Pancreas (tissue), 10 donors: Measurements from ENCODE around the gene RXRA. TPM values are rescaled to one million over a fixed set of nuclear protein-coding genes. Genes with fewer than 3 reads are reported as not detected.

ENCODE experiments used
- ATAC-seq, 4 donors: fragments of 200-7000 bp; cut with Tn5 transposase; one replicate each; pipeline versions ENCODE4 v1.8.0 to v1.9.1; 2020; ENCODE audit warnings: mild to moderate bottlenecking in 4 of 4, moderate library complexity in 4 of 4
- DNase-seq, 6 donors: peaks; one replicate each; pipeline ENCODE4 v3.0.0-alpha.2; 2020
- FAIRE-seq: peaks from 2 replicates; lab custom pipeline; 2012; peaks lifted over from hg19 to GRCh38; lab: Jason Lieb, UNC
- H3K27ac ChIP-seq, 4 donors: fragments of 200-600 bp; sonication (generic); 1 replicate in 3 of 4; 2 replicates in 1 of 4; pipeline versions ENCODE4 v1.5.0 to v1.8.0; 2020
- H3K27me3 ChIP-seq, 4 donors: fragments of 200-600 bp; one replicate each; pipeline ENCODE4 v1.8.0; 2021
- H3K36me3 ChIP-seq, 3 donors: fragments of 200-600 bp; sonication (generic) in 1 of 3; one replicate each; pipeline versions ENCODE4 v1.5.0 to v1.8.0; 2020 to 2021
- H3K4me1 ChIP-seq, 3 donors: fragments of 200-600 bp; one replicate each; pipeline ENCODE4 v1.8.0; 2021
- H3K4me3 ChIP-seq, 4 donors: fragments of 200-600 bp; sonication (generic) in 2 of 4; one replicate each; pipeline versions ENCODE4 v1.5.0 to v1.8.0; 2020 to 2021
- H3K9me3 ChIP-seq, 4 donors: fragments of 200-600 bp; one replicate each; pipeline ENCODE4 v1.8.0; 2021
- WGBS, 2 donors: extraction: QIAGEN DNeasy Blood & Tissue Kit; methylation state at CpG; one replicate each; pipeline ENCODE4 v1.1.7; 2013; 5-methylcytosine and 5-hydroxymethylcytosine counted together
- intact Hi-C, 3 donors: fragments of 100-400 bp; cut with DNase I; formaldehyde crosslinking; loops; one replicate each; pipeline versions ENCODE4 v1.11.1 to v1.14.2; 2022
- polyA plus RNA-seq, 2 donors: library from polyadenylated mRNA; stranded (reverse); fragments of 200-250 nt; gene quantifications; one replicate each; pipeline ENCODE4 v1.2.3, GENCODE V29; 2013
- total RNA-seq, 6 donors: library from RNA; stranded (reverse); fragmentation: NEBNext Ultra II Directional in 4 of 6; extraction: Animal tissue kit (Norgen Biotek cat#: 25700) in 4 of 6; gene quantifications; one replicate each; pipeline versions ENCODE4 v1.2.1 to v1.2.4, GENCODE V29; 2021 to 2023
- TF ChIP-seq, protein P1 (sequence below), 4 donors: fragments of 200-600 bp; sonication (generic) in 3 of 4; IDR thresholded peaks; one replicate each; pipeline versions ENCODE4 v1.5.0 to v1.8.0; 2021; ENCODE audit warnings: antibody characterized with exemption in 4 of 4
- donor health status: healthy with polysubstance abuse.
- donor health status: DM: no; HTN: no; CAD: no; lungs with moderate emphysema.
- donor health status: DM: no; HTN: no; CAD: no.
- donor health status: control.
- donor health status: control.
- donor health status: Bipolar disorder and iron deficiency.
- donor health status: DM: yes; HTN: yes; CAD: no.
- donor health status: DM: no; HTN: no; CAD: no.
- donor health status: DM: no; HTN: no; CAD: no.
- donor health status: DM: yes; HTN: yes; CAD: no.

The RXRA gene
- total and polyA plus RNA-seq, 8 donors = 20.2 to 35.1 (median 22.9) TPM

DNA sequence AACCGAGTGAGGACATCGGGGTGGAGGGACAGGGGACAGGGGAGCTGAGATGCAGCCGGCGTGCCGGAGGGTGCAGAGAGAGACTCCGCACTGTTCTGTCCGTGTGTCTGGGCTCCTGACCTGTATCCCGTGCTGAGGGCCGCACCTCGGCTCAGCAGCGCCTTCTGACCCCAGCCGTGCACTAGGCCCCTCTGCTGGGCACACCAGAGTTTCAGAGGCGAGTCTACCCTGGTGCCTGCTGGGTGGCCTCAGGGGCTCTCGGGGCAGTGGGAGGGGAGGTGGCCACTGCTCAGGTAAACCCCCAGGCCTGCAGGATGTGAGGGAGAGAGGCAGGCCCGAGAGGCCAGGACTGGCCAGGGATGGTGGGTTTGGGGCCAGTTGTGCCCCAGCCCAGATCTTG, 100.2 kb downstream of the RXRA start:
- Histone ChIP-seq H3K36me3 (no peaks in the 10 kb centered on the region), H3K27me3 (no peaks in the 10 kb centered on the region), H3K4me3 (no peak overlapping the region), H3K27ac (no peak overlapping the region), H3K9me3 (no peaks in the 10 kb centered on the region), H3K4me1 (no peaks in the 10 kb centered on the region)
- DNase-seq (no peak), ATAC-seq (no peak), FAIRE-seq (no peak)
- TF ChIP-seq, protein P1, sequence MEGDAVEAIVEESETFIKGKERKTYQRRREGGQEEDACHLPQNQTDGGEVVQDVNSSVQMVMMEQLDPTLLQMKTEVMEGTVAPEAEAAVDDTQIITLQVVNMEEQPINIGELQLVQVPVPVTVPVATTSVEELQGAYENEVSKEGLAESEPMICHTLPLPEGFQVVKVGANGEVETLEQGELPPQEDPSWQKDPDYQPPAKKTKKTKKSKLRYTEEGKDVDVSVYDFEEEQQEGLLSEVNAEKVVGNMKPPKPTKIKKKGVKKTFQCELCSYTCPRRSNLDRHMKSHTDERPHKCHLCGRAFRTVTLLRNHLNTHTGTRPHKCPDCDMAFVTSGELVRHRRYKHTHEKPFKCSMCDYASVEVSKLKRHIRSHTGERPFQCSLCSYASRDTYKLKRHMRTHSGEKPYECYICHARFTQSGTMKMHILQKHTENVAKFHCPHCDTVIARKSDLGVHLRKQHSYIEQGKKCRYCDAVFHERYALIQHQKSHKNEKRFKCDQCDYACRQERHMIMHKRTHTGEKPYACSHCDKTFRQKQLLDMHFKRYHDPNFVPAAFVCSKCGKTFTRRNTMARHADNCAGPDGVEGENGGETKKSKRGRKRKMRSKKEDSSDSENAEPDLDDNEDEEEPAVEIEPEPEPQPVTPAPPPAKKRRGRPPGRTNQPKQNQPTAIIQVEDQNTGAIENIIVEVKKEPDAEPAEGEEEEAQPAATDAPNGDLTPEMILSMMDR (IDR thresholded peaks at IDR 0.05) = no peak
- 93 to 96% methylated on average over 14 to 15 of the region's 15 CpGs for WGBS, 2 donors
- intact Hi-C loops = loop anchor here in 1 of 3 donors (10.0 kb wide), 1 partner anchor 92 kb away; no protein-coding TSS in a partner anchor

DNA sequence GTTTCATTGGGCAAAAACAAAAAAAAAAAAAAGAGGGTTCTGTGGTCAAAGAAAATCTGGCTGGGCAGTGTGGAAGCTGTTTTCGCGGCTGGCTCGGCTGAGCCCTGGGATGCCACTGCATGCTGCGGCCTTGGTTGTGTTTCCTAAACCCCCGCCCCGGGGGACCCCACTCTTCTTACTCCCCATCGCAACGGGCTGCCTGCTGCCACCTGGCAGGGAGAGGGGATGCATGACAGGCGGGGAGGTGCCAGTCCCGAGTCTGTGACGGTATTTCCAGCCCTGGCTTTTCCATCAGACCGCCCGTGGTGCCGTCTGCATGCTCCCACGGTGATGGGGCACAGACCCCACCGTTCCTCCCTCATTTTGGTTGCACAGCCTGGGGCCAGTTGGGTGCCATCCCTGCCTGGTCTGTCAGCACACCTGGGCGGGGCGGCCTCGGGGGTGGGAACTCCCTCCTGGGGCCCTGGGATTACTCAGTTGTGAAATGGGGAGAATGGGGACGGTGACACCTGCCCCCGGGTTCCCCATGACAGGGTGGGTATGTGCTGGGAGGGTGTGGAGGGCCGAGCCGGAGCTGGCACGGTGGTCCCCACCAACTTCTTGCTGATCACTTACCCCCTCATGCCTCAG, 101.0 kb downstream of the RXRA start:
- Histone ChIP-seq H3K4me1 (no peaks in the 10 kb centered on the region), H3K27me3 (no peaks in the 10 kb centered on the region), H3K9me3 (no peaks in the 10 kb centered on the region), H3K4me3 (no peak overlapping the region), H3K27ac (no peak overlapping the region), H3K36me3 (no peaks in the 10 kb centered on the region)
- TF ChIP-seq, protein P1 (IDR thresholded peaks at IDR 0.05) = no peak
- intact Hi-C loops = loop anchor here in 1 of 3 donors (10.0 kb wide), 1 partner anchor 92 kb away; no protein-coding TSS in a partner anchor
- no peak for DNase-seq
- ATAC-seq = no peak
- WGBS, 2 donors = 84 to 87% methylated on average over 22 to 24 of the region's 24 CpGs
- no peak for FAIRE-seq

DNA sequence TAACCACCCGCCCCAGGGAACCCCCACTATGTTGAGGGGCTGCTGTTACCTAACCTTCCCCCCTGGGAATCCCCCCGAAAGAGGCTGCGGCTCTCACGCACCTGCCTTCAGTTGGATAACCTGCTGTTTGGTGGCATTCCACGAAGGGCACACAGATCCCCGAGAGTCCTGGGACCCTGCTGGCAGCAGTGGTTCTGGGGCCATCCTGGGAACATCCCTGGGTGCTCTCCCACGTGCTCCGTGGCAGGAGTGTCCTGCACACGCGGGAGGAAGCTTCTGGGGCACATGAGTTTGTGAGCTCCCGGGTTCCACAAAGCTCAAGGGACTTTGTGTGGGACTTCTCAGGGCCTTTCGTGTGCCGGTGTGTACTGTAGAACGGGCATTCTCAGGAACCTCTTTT, 102.3 kb downstream of the RXRA start:
- TF ChIP-seq, protein P1 (IDR thresholded peaks at IDR 0.05) = no peak
- DNase-seq = no peak
- Histone ChIP-seq H3K9me3 (no peaks in the 10 kb centered on the region), H3K4me1 (no peaks in the 10 kb centered on the region), H3K4me3 (no peak overlapping the region), H3K27me3 (no peaks in the 10 kb centered on the region), H3K36me3 (no peaks in the 10 kb centered on the region), H3K27ac (no peak overlapping the region)
- intact Hi-C loops = loop anchor here in 1 of 3 donors (10.0 kb wide), 1 partner anchor 94 kb away; no protein-coding TSS in a partner anchor
- no peak for ATAC-seq
- FAIRE-seq = no peak
- 92 to 96% methylated on average over 14 of the region's 14 CpGs for WGBS, 2 donors

DNA sequence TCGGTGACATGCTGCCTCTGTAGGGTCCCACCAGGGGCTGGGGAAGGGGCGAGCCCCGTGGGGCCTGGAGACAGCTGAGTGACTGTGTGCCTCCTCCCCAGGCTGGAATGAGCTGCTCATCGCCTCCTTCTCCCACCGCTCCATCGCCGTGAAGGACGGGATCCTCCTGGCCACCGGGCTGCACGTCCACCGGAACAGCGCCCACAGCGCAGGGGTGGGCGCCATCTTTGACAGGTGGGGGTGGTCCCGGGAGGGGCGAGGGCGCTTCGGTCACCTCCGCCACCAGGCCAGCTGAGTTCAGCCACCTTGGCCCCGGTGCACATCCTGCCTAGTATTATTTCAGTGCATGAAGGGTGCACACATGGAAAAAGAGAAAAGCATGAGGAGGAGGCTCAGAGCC, 102.8 kb downstream of the RXRA start:
- 91 to 98% methylated on average over 18 to 20 of the region's 20 CpGs for WGBS, 2 donors
- ATAC-seq (no peak), DNase-seq (no peak), FAIRE-seq (no peak)
- no peaks in the 10 kb centered on the region for H3K9me3 ChIP-seq
- intact Hi-C loops = loop anchor here in 1 of 3 donors (10.0 kb wide), 1 partner anchor 94 kb away; no protein-coding TSS in a partner anchor
- no peaks in the 10 kb centered on the region for H3K27me3 ChIP-seq
- no peaks in the 10 kb centered on the region for H3K4me1 ChIP-seq
- no peaks in the 10 kb centered on the region for H3K36me3 ChIP-seq
- no peak overlapping the region for H3K4me3 ChIP-seq
- H3K27ac ChIP-seq = no peak overlapping the region
- TF ChIP-seq, protein P1 (IDR thresholded peaks at IDR 0.05) = no peak

DNA sequence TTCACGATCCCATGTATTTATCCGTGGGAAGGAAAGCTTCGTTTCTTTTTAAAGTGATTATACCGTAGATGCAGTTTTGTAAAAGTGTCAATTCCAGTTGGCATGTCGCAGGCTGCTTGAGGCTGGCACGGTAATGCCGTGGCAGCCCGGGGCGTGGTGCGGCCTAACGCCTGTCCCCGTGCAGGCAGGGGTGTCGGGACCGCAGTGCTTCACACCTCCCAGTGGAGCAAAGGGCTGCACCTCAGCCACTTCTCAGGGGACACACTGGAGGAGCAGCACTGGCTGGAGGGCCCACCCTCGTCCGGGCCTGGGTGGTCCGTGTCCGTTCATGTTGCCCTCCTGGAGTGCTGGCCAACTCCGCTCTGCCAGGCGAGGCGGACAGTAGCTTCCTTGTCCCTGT, 103.2 kb downstream of the RXRA start:
- H3K9me3 ChIP-seq = no peaks in the 10 kb centered on the region
- TF ChIP-seq, protein P1 (IDR thresholded peaks at IDR 0.05) = no peak
- 96 to 97% methylated on average over 21 of the region's 21 CpGs for WGBS, 2 donors
- H3K36me3 ChIP-seq = no peaks in the 10 kb centered on the region
- FAIRE-seq (no peak), DNase-seq (no peak), ATAC-seq (no peak)
- no peaks in the 10 kb centered on the region for H3K27me3 ChIP-seq
- peaks cover 2 to 5% (median 2%) of the 10 kb centered on the region in 3 donors for H3K4me1 ChIP-seq
- no peak overlapping the region for H3K4me3 ChIP-seq
- H3K27ac ChIP-seq = no peak overlapping the region
- intact Hi-C loops = loop anchor here in 1 of 3 donors (10.0 kb wide), 1 partner anchor 95 kb away; no protein-coding TSS in a partner anchor
